ENCODE measurements around the gene B4GALNT2.

DNA sequence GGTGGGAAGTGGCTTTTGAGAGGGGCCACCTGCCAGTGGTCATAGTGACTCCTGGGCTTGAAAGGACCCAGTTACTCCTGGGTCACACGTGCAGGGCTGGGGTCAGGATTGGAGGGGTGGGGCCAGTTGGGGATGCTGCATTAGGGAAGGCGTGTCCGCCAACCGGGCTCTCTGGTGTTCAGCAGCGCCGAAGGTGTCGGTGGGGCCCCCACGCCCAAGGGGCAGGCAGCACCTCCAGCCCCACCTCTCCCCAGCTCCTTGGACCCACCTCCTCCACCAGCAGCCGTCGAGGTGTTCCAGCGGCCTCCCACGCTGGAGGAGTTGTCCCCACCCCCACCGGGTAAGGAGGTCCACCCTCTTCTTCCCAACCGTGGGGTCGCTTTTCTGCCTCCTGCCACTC, 87.4 kb downstream of the B4GALNT2 start:
- TF ChIP-seq, protein P1, sequence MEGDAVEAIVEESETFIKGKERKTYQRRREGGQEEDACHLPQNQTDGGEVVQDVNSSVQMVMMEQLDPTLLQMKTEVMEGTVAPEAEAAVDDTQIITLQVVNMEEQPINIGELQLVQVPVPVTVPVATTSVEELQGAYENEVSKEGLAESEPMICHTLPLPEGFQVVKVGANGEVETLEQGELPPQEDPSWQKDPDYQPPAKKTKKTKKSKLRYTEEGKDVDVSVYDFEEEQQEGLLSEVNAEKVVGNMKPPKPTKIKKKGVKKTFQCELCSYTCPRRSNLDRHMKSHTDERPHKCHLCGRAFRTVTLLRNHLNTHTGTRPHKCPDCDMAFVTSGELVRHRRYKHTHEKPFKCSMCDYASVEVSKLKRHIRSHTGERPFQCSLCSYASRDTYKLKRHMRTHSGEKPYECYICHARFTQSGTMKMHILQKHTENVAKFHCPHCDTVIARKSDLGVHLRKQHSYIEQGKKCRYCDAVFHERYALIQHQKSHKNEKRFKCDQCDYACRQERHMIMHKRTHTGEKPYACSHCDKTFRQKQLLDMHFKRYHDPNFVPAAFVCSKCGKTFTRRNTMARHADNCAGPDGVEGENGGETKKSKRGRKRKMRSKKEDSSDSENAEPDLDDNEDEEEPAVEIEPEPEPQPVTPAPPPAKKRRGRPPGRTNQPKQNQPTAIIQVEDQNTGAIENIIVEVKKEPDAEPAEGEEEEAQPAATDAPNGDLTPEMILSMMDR (IDR thresholded peaks at IDR 0.05; ENCODE audit: low read depth, low read length): no peak
- no peak for TF ChIP-seq POLR2A (IDR thresholded peaks at IDR 0.05; ENCODE audit: extremely low read depth, insufficient read length)
